OCI-LY3 (cell line): Measurements from ENCODE around the gene PITRM1.
"Not testable (repeated sequence)": the region's sequence is repeated elsewhere in the genome, so short reads cannot be mapped to it uniquely, and the experiment has no call there.

Experiments
- H2AFZ ChIP-seq: fragments of 200-600, 300-600 bp; shearing (Covaris generic); 2 replicates; pipeline ENCODE4 v1.6.0; 2014; ENCODE audit warnings: antibody characterized with exemption, low read depth, low read length
- H3K27ac ChIP-seq: fragments of 200-600, 300-600 bp; sonication (generic); 2 replicates; pipeline ENCODE4 v1.5.1; 2014; ENCODE audit warnings: mild to moderate bottlenecking, low read length, moderate library complexity, mixed read lengths
- H3K27me3 ChIP-seq: fragments of 200-600, 300-600 bp; sonication (generic); 2 replicates; pipeline ENCODE4 v1.6.1; 2014; ENCODE audit warnings: low read depth, low read length, mixed read lengths
- H3K36me3 ChIP-seq: fragments of 200-600, 300-600 bp; sonication (generic); replicated peaks from 2 replicates; pipeline ENCODE3; 2014; ENCODE audit warnings: low read depth, low read length, mixed read lengths
- H3K4me1 ChIP-seq: fragments of 300-600, 200-600 bp; sonication (generic); 2 replicates; pipeline ENCODE4 v1.6.1; 2014; ENCODE audit warnings: low read length, mixed read lengths
- H3K4me2 ChIP-seq: fragments of 200-600, 300-600 bp; sonication (generic); 2 replicates; pipeline ENCODE4 v1.6.1; 2014; ENCODE audit warnings: low read length, mixed read lengths
- H3K4me3 ChIP-seq: fragments of 300-600, 200-600 bp; sonication (generic); 2 replicates; pipeline ENCODE4 v1.5.1; 2014; ENCODE audit warnings: antibody characterized with exemption, mild to moderate bottlenecking, low read length, moderate library complexity
- H3K79me2 ChIP-seq: fragments of 300-600, 200-600 bp; shearing (Covaris generic); 2 replicates; pipeline ENCODE4 v1.6.1; 2014; ENCODE audit warnings: mild to moderate bottlenecking, low read length, mixed read lengths
- H3K9ac ChIP-seq: fragments of 300-600, 200-600 bp; shearing (Covaris generic); 2 replicates; pipeline ENCODE4 v1.6.0; 2014; ENCODE audit warnings: mild to moderate bottlenecking, low read length, moderate library complexity
- H3K9me3 ChIP-seq: fragments of 200-600, 300-600 bp; shearing (Covaris generic); 2 replicates; pipeline ENCODE4 v1.6.1; 2014; ENCODE audit warnings: low read length, mixed read lengths; ENCODE audit not compliant: insufficient read depth
- H4K20me1 ChIP-seq: fragments of 200-600, 300-600 bp; sonication (generic); 2 replicates; pipeline ENCODE4 v1.6.1; 2016; ENCODE audit warnings: low read length, mixed read lengths; ENCODE audit not compliant: insufficient read depth
- CTCF ChIP-seq: fragments of 200-600, 300-600 bp; sonication (generic); IDR thresholded peaks from 2 replicates; pipeline ENCODE4 v1.5.1; 2014; ENCODE audit warnings: antibody characterized with exemption, low read length, low read depth
- EZH2phosphoT487 ChIP-seq: fragments of 200-600 bp; shearing (Covaris generic); IDR thresholded peaks from 2 replicates; pipeline ENCODE4 v1.6.1; 2018; ENCODE audit warnings: antibody characterized with exemption, mixed run types, low read depth

PITRM1 gene

GRCh38 chr10:3106928-3107425, 65.6 kb downstream of the PITRM1 start:
- Histone ChIP-seq H3K27me3 (no peaks in the 10 kb centered on the region), H2AFZ (no peak overlapping the region), H3K4me1 (no peaks in the 10 kb centered on the region), H4K20me1 (0 out of 2 replicates have a peak, but pooled peaks cover 8% of the 10 kb centered on the region), H3K9ac (no peak overlapping the region), H3K36me3 (peaks cover 57% of the 10 kb centered on the region), H3K79me2 (no peaks in the 10 kb centered on the region), H3K4me2 (no peak overlapping the region), H3K9me3 (no peaks in the 10 kb centered on the region), H3K27ac (no peak overlapping the region), H3K4me3 (no peak overlapping the region)
- TF ChIP-seq EZH2phosphoT487: no peak
- no peak for TF ChIP-seq CTCF

- not testable (repeated sequence) for H4K20me1 ChIP-seq, H3K27ac ChIP-seq, H3K79me2 ChIP-seq, H3K4me2 ChIP-seq, H3K27me3 ChIP-seq, H3K4me1 ChIP-seq, H2AFZ ChIP-seq, H3K9ac ChIP-seq, H3K4me3 ChIP-seq, H3K9me3 ChIP-seq
- H3K36me3 ChIP-seq: peaks cover 55% of the 10 kb centered on the region
Observed at GRCh38 chr10:3106328-3106727, 66.3 kb downstream of the PITRM1 start.

GRCh38 chr10:3105905-3106304, 66.7 kb downstream of the PITRM1 start:
- Histone ChIP-seq H3K4me2 (no peak overlapping the region), H3K79me2 (no peaks in the 10 kb centered on the region), H3K4me3 (no peak overlapping the region), H3K27me3 (no peaks in the 10 kb centered on the region), H3K9ac (no peak overlapping the region), H3K9me3 (no peaks in the 10 kb centered on the region), H3K27ac (no peak overlapping the region), H2AFZ (no peak overlapping the region), H4K20me1 (0 out of 2 replicates have a peak, but pooled peaks cover 5% of the 10 kb centered on the region), H3K36me3 (peaks cover 54% of the 10 kb centered on the region), H3K4me1 (no peaks in the 10 kb centered on the region)
- no peak for TF ChIP-seq EZH2phosphoT487
- no peak for TF ChIP-seq CTCF

- H3K4me2 ChIP-seq: no peak overlapping the region
Observed at GRCh38 chr10:3105166-3105565, 67.4 kb downstream of the PITRM1 start.

More at GRCh38 chr10:3105166-3105565, 67.4 kb downstream of the PITRM1 start:
- Histone ChIP-seq H3K9me3 (no peaks in the 10 kb centered on the region), H2AFZ (no peak overlapping the region), H3K27me3 (no peaks in the 10 kb centered on the region), H4K20me1 (no peaks in the 10 kb centered on the region), H3K4me1 (no peaks in the 10 kb centered on the region), H3K36me3 (peaks cover 48% of the 10 kb centered on the region), H3K79me2 (no peaks in the 10 kb centered on the region), H3K27ac (no peak overlapping the region), H3K9ac (no peak overlapping the region), H3K4me3 (no peak overlapping the region)
- TF ChIP-seq EZH2phosphoT487 (no peak), CTCF (no peak)
